Measurements from ENCODE around the gene CELF3.
"Not testable (repeated sequence)": the region's sequence is repeated elsewhere in the genome, so short reads cannot be mapped to it uniquely, and the experiment has no call there.

DNA sequence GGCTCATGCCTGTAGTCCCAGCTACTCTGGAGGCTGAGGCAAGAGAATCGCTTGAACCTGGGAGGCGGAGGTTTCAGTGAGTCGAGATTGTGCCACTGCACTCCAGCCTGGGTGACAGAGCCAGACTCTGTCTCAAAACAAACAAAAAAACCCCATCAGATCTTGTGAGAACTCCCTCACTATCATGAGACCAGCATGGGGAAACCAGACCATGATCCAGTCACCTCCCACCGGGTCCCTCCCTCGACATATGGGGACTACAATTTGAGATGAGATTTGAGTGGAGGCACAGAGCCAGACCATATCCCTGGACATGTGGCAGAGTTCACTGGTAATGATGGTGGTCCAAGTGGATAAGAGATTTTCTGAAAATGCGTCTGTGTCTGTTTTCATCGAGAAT, 33.7 kb downstream of the CELF3 start:
- TF ChIP-seq, protein P1, sequence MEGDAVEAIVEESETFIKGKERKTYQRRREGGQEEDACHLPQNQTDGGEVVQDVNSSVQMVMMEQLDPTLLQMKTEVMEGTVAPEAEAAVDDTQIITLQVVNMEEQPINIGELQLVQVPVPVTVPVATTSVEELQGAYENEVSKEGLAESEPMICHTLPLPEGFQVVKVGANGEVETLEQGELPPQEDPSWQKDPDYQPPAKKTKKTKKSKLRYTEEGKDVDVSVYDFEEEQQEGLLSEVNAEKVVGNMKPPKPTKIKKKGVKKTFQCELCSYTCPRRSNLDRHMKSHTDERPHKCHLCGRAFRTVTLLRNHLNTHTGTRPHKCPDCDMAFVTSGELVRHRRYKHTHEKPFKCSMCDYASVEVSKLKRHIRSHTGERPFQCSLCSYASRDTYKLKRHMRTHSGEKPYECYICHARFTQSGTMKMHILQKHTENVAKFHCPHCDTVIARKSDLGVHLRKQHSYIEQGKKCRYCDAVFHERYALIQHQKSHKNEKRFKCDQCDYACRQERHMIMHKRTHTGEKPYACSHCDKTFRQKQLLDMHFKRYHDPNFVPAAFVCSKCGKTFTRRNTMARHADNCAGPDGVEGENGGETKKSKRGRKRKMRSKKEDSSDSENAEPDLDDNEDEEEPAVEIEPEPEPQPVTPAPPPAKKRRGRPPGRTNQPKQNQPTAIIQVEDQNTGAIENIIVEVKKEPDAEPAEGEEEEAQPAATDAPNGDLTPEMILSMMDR (optimal IDR thresholded peaks at IDR 0.05 in 1 of 3, IDR thresholded peaks at IDR 0.05 in 1 of 3, conservative IDR thresholded peaks at IDR 0.05 in 1 of 3; ENCODE audit: extremely low read depth in 1 of 3, insufficient read depth in 2 of 3, low read length in 3 of 3) = not testable (repeated sequence)
- not testable (repeated sequence) for TF ChIP-seq EZH2 (IDR thresholded peaks at IDR 0.05; ENCODE audit: low read length)
